CD8-positive, alpha-beta memory T cell (primary cell): ENCODE results near the gene UBASH3B. TPM values are rescaled to one million over a fixed set of nuclear protein-coding genes. Genes with fewer than 3 reads are reported as not detected.
A peak's percentile ranks its signal among the peaks of the same experiment; 100 is the strongest.

Experiments
- CTCF ChIA-PET: fragments of 350-600 bp; sonication (Branson Sonifier 250); formaldehyde crosslinking; loops from one replicate; lab custom pipeline; 2021; ENCODE audit warnings: antibody characterized with exemption; lab: Charles Lee
- POLR2A ChIA-PET: fragments of 350-600 bp; sonication (Branson Sonifier 250); formaldehyde crosslinking; loops from one replicate; lab custom pipeline; 2021; ENCODE audit warnings: antibody characterized with exemption; lab: Charles Lee
- DNase-seq, 5 donors: peaks; one replicate each; pipeline versions ENCODE4 v3.0.0 to v3.0.0-alpha.2; 2020 to 2022; ENCODE audit warnings: mixed read lengths in 1 of 5
- H3K27ac ChIP-seq: one replicate; pipeline ENCODE4 v1.7.0; 2013; ENCODE audit warnings: low read depth, mild to moderate bottlenecking, low read length, moderate library complexity
- H3K27me3 ChIP-seq: 2 replicates; pipeline ENCODE4 v1.7.0; 2013; ENCODE audit warnings: low read length, mild to moderate bottlenecking; ENCODE audit not compliant: insufficient read depth, poor library complexity, severe bottlenecking
- H3K36me3 ChIP-seq: 2 replicates; pipeline ENCODE4 v1.7.0; 2013; ENCODE audit warnings: mild to moderate bottlenecking, low read length, moderate library complexity; ENCODE audit not compliant: insufficient read depth
- H3K4me1 ChIP-seq: 2 replicates; pipeline ENCODE4 v1.7.0; 2013; ENCODE audit warnings: mild to moderate bottlenecking, low read length, moderate library complexity; ENCODE audit not compliant: insufficient read depth
- H3K4me3 ChIP-seq: 2 replicates; pipeline ENCODE4 v1.7.0; 2013; ENCODE audit warnings: mild to moderate bottlenecking, low read length
- H3K9me3 ChIP-seq: 2 replicates; pipeline ENCODE4 v1.7.0; 2013; ENCODE audit warnings: mild to moderate bottlenecking, low read length
- H3K27ac Mint-ChIP-seq, 8 donors: one replicate each; pipeline ENCODE4 v1.8.0; 2020 to 2021; ENCODE audit warnings: mixed read lengths in 8 of 8, mild to moderate bottlenecking in 6 of 8, inconsistent platforms in 3 of 8, moderate library complexity in 3 of 8
- H3K27me3 Mint-ChIP-seq, 2 donors: one replicate each; pipeline ENCODE4 v1.8.0; 2020 to 2021; ENCODE audit warnings: mixed read lengths in 2 of 2, mild to moderate bottlenecking in 1 of 2, moderate library complexity in 1 of 2
- H3K36me3 Mint-ChIP-seq, 3 donors: one replicate each; pipeline ENCODE4 v1.8.0; 2020 to 2021; ENCODE audit warnings: mixed read lengths in 3 of 3, inconsistent platforms in 1 of 3, mild to moderate bottlenecking in 1 of 3
- H3K4me1 Mint-ChIP-seq, 3 donors: one replicate each; pipeline ENCODE4 v1.8.0; 2020 to 2021; ENCODE audit warnings: mixed read lengths in 3 of 3, inconsistent platforms in 1 of 3, mild to moderate bottlenecking in 1 of 3
- H3K4me3 Mint-ChIP-seq, 7 donors: one replicate each; pipeline ENCODE4 v1.8.0; 2020 to 2021; ENCODE audit warnings: mixed read lengths in 7 of 7, mild to moderate bottlenecking in 6 of 7, moderate library complexity in 4 of 7, inconsistent platforms in 2 of 7
- H3K9me3 Mint-ChIP-seq, 5 donors: one replicate each; pipeline ENCODE4 v1.8.0; 2020 to 2022; ENCODE audit warnings: mixed read lengths in 5 of 5, mild to moderate bottlenecking in 3 of 5, moderate library complexity in 2 of 5, inconsistent platforms in 1 of 5
- polyA plus RNA-seq: library from polyadenylated mRNA; unstranded; fragments of 300-500 nt; fragmentation: Illumina TruSeq; gene quantifications from one replicate; pipeline ENCODE4 v1.2.3, GENCODE V29; 2021
- total RNA-seq, 2 experiments: library from RNA; stranded (reverse); gene quantifications; one replicate each; pipeline ENCODE4 v1.2.3, GENCODE V29; 2021

UBASH3B gene
- total and polyA plus RNA-seq, 3 experiments from 2014 or later: 12.0 to 36.4 (median 34.6) TPM

DNA sequence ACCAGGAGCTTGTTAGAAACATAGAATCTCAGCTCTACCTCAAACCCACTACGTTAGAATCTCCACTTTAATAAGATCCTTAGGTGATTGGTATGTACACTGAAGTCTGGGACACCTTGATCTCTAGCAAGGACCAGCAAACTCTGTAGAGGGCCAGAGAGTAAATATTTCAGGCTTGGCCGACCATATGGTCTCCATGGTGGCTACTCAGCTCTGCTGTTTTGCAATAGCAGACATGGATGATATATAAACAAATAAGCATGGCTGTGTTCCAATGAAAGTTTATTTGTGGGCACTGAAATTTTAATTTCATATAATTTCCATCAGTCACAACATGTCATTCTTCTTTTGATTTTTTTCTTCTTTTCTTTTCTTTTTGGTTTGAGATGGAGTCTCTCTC lies 23.9 kb downstream of the UBASH3B start:
- Histone ChIP-seq H3K36me3 (no peaks in the 10 kb centered on the region), H3K4me3 (no peak overlapping the region), H3K27me3 (no peaks in the 10 kb centered on the region), H3K27ac (no peak overlapping the region), H3K4me1 (peaks cover 30% of the 10 kb centered on the region), H3K9me3 (no peaks in the 10 kb centered on the region)
- Mint-ChIP-seq H3K9me3 (no peaks in the 10 kb centered on the region), H3K4me3 (peak overlapping the region in 1 of 7 donors; percentile 8), H3K4me1 (peaks cover 42 to 68% (median 43%) of the 10 kb centered on the region in 3 donors), H3K27me3 (no peaks in the 10 kb centered on the region), H3K36me3 (peaks cover 0 to 2% (median 0%) of the 10 kb centered on the region in 3 donors), H3K27ac (no peak overlapping the region)
- no peak for DNase-seq
- CTCF ChIA-PET: interaction anchor here (1.1 to 2.2 kb wide), 3 partner anchors 23 to 101 kb away, joined by 4 to 7 read pairs (median 4); partner anchors contain the start of gene UBASH3B
- POLR2A ChIA-PET: interaction anchor here (0.7 kb wide), 1 partner anchor 18 kb away, joined by 3 read pairs; no protein-coding TSS in a partner anchor

GRCh38 chr11:122681070-122681469 lies 25.5 kb downstream of the UBASH3B start:
- no peaks in the 10 kb centered on the region for H3K9me3 Mint-ChIP-seq
- Histone ChIP-seq H3K4me3 (no peak overlapping the region), H3K9me3 (no peaks in the 10 kb centered on the region), H3K4me1 (peaks cover 14% of the 10 kb centered on the region), H3K27ac (no peak overlapping the region), H3K27me3 (no peaks in the 10 kb centered on the region), H3K36me3 (no peaks in the 10 kb centered on the region)
- no peak overlapping the region for H3K4me3 Mint-ChIP-seq
- H3K27me3 Mint-ChIP-seq: no peaks in the 10 kb centered on the region
- H3K27ac Mint-ChIP-seq: no peak overlapping the region
- H3K4me1 Mint-ChIP-seq: peaks cover 32 to 62% (median 32%) of the 10 kb centered on the region in 3 donors
- no peak for DNase-seq
- ChIA-PET POLR2A (no interaction called here), CTCF (no interaction called here)
- H3K36me3 Mint-ChIP-seq: peaks cover 0 to 2% (median 0%) of the 10 kb centered on the region in 3 donors

- no peak overlapping the region for H3K4me3 ChIP-seq
- H3K4me1 Mint-ChIP-seq: peaks cover 31 to 62% (median 35%) of the 10 kb centered on the region in 3 donors
- ChIA-PET CTCF (no interaction called here), POLR2A (no interaction called here)
- peaks cover 0 to 2% (median 2%) of the 10 kb centered on the region in 3 donors for H3K36me3 Mint-ChIP-seq
- H3K9me3 Mint-ChIP-seq: no peaks in the 10 kb centered on the region
- no peaks in the 10 kb centered on the region for H3K9me3 ChIP-seq
- no peak overlapping the region for H3K27ac ChIP-seq
- no peaks in the 10 kb centered on the region for H3K27me3 ChIP-seq
- DNase-seq: no peak
- no peaks in the 10 kb centered on the region for H3K27me3 Mint-ChIP-seq
- H3K36me3 ChIP-seq: no peaks in the 10 kb centered on the region
- peak overlapping the region in 2 of 8 donors; percentile 66 to 78 for H3K27ac Mint-ChIP-seq
- no peak overlapping the region for H3K4me3 Mint-ChIP-seq
- H3K4me1 ChIP-seq: peaks cover 7% of the 10 kb centered on the region
Observed at GRCh38 chr11:122681735-122682134, 26.2 kb downstream of the UBASH3B start.

GRCh38 chr11:122682464-122682863 lies 26.9 kb downstream of the UBASH3B start:
- no peak for DNase-seq
- POLR2A ChIA-PET: no interaction called here
- H3K27ac ChIP-seq: no peak overlapping the region
- H3K9me3 ChIP-seq: no peaks in the 10 kb centered on the region
- Mint-ChIP-seq H3K4me1 (peaks cover 28 to 59% (median 32%) of the 10 kb centered on the region in 3 donors), H3K27ac (no peak overlapping the region), H3K4me3 (no peak overlapping the region), H3K27me3 (no peaks in the 10 kb centered on the region), H3K9me3 (no peaks in the 10 kb centered on the region), H3K36me3 (peaks cover 0 to 2% (median 2%) of the 10 kb centered on the region in 3 donors)
- H3K36me3 ChIP-seq: no peaks in the 10 kb centered on the region
- no peaks in the 10 kb centered on the region for H3K27me3 ChIP-seq
- no peak overlapping the region for H3K4me3 ChIP-seq
- peaks cover 4% of the 10 kb centered on the region for H3K4me1 ChIP-seq
- CTCF ChIA-PET: interaction anchor here (0.7 kb wide), 1 partner anchor 15 kb away, joined by 3 read pairs; no protein-coding TSS in a partner anchor

DNA sequence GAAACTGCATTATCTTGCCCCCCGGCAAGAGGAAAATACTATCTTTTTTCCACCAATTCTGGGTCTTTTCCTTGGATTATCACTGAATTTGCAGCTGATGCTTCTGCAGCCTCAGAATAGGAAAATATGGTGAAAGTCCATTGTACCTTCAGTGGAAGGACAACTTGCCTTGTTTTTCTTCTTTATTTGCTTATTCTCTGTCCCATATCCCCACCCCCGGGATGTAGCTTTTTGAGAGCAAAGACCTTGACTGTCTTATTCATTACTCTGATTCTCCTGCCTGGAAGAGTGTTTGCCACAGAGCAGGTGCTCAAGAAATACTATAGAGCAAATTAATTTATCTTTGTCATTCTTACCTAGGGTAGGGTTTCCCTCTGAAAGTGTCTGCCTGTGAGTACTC lies 29.5 kb downstream of the UBASH3B start:
- no peak overlapping the region for H3K27ac ChIP-seq
- H3K27ac Mint-ChIP-seq: peak overlapping the region in 3 of 8 donors; percentile 28 to 52 (median 29)
- POLR2A ChIA-PET: no interaction called here
- H3K36me3 ChIP-seq: no peaks in the 10 kb centered on the region
- H3K36me3 Mint-ChIP-seq: peaks cover 0 to 2% (median 2%) of the 10 kb centered on the region in 3 donors
- no peaks in the 10 kb centered on the region for H3K27me3 Mint-ChIP-seq
- no peaks in the 10 kb centered on the region for H3K27me3 ChIP-seq
- peaks cover 30 to 55% (median 33%) of the 10 kb centered on the region in 3 donors for H3K4me1 Mint-ChIP-seq
- H3K9me3 ChIP-seq: no peaks in the 10 kb centered on the region
- CTCF ChIA-PET: interaction anchor here (1.3 to 3.9 kb wide), 2 partner anchors 9 to 11 kb away, joined by 5 to 12 read pairs; no protein-coding TSS in a partner anchor
- no peak overlapping the region for H3K4me3 Mint-ChIP-seq
- no peak for DNase-seq
- H3K4me1 ChIP-seq: peaks cover 18% of the 10 kb centered on the region
- no peaks in the 10 kb centered on the region for H3K9me3 Mint-ChIP-seq
- H3K4me3 ChIP-seq: no peak overlapping the region

GRCh38 chr11:122686111-122686510 lies 30.6 kb downstream of the UBASH3B start:
- peaks cover 27% of the 10 kb centered on the region for H3K4me1 ChIP-seq
- no peak overlapping the region for H3K4me3 ChIP-seq
- no peak for DNase-seq
- no peak overlapping the region for H3K4me3 Mint-ChIP-seq
- H3K9me3 Mint-ChIP-seq: no peaks in the 10 kb centered on the region
- no peaks in the 10 kb centered on the region for H3K27me3 ChIP-seq
- H3K36me3 ChIP-seq: no peaks in the 10 kb centered on the region
- peaks cover 38 to 63% (median 41%) of the 10 kb centered on the region in 3 donors for H3K4me1 Mint-ChIP-seq
- POLR2A ChIA-PET: no interaction called here
- CTCF ChIA-PET: interaction anchor here (0.9 to 3.9 kb wide), 4 partner anchors 8 to 57 kb away, joined by 3 to 12 read pairs (median 4); no protein-coding TSS in a partner anchor
- peaks cover 0 to 2% (median 2%) of the 10 kb centered on the region in 3 donors for H3K36me3 Mint-ChIP-seq
- no peak overlapping the region for H3K27ac Mint-ChIP-seq
- no peaks in the 10 kb centered on the region for H3K9me3 ChIP-seq
- no peak overlapping the region for H3K27ac ChIP-seq
- no peaks in the 10 kb centered on the region for H3K27me3 Mint-ChIP-seq

- ChIA-PET POLR2A (interaction anchor here (1.0 to 1.2 kb wide), 2 partner anchors 15 to 53 kb away, joined by 3 to 4 read pairs; no protein-coding TSS in a partner anchor), CTCF (interaction anchor here (2.3 kb wide), 1 partner anchor 21 kb away, joined by 8 read pairs; no protein-coding TSS in a partner anchor)
- Histone ChIP-seq H3K9me3 (no peaks in the 10 kb centered on the region), H3K27me3 (no peaks in the 10 kb centered on the region), H3K4me1 (peaks cover 63% of the 10 kb centered on the region), H3K4me3 (peak overlapping the region; percentile 51), H3K36me3 (no peaks in the 10 kb centered on the region), H3K27ac (no peak overlapping the region)
- no peaks in the 10 kb centered on the region for H3K27me3 Mint-ChIP-seq
- no peak for DNase-seq
- H3K4me3 Mint-ChIP-seq: peak overlapping the region; percentile 29 to 84 (median 75)
- H3K4me1 Mint-ChIP-seq: peaks cover 61 to 71% (median 69%) of the 10 kb centered on the region in 3 donors
- H3K27ac Mint-ChIP-seq: peak overlapping the region; percentile 49 to 98 (median 88)
- peaks cover 0 to 6% (median 3%) of the 10 kb centered on the region in 3 donors for H3K36me3 Mint-ChIP-seq
- H3K9me3 Mint-ChIP-seq: no peaks in the 10 kb centered on the region
Observed at GRCh38 chr11:122690384-122690783, 34.9 kb downstream of the UBASH3B start.
